NCI-H510A treated with DMSO at 0.1 percent for 48 hours (cell line): ENCODE results near the gene FAM53A.
A peak's percentile ranks its signal among the peaks of the same experiment; 100 is the strongest.

Experiments used
- DNase-seq: peaks from one replicate; lab custom pipeline; 2025; lab: John Stamatoyannopoulos, UW

The FAM53A gene, protein sequence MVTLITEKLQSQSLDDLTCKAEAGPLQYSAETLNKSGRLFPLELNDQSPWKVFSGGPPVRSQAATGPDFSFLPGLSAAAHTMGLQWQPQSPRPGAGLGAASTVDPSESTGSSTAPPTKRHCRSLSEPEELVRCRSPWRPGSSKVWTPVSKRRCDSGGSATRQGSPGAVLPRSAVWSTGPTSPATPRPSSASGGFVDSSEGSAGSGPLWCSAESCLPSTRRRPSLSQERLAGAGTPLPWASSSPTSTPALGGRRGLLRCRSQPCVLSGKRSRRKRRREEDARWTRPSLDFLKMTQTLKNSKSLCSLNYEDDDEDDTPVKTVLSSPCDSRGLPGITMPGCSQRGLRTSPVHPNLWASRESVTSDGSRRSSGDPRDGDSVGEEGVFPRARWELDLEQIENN

DNA sequence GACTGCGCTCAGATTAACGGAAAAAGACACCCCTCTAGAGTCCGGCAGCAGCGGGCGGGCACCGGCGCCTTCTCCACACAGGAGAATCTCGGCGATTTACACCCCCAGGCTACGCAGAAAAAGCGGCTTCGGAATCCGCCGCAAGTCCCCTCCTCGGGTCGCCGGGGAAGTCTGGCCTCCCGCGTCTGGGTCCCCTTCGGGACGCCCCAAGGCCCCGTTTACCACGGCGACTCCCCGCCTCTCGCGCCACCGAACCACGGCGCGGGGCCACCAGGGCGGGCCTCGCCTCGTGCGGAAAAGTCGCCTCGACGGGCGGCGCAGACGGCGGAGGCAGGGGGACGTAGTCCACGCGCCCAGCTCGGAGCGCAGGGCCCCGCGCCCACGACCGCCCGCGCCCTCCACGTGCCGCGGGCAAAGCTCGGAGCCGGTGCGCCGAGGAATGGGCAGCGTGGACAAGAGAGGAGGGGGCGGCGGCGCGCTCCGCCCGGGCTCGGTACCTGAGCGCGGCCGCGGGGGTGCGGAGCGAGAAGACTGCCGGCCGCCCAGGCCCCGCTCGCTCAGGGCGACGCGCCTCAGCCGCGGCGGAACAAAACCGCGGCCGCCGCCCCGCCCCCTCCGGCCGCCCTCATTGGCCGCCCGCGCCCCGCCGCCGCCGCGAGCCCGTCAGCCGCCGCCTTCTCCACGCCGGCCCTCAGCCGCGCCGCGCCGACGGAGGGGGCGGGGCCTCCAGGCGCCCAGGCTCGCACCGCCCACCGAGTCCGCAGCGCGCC is at the start of gene FAM53A:
FAM53A (minus strand) TSS at position 578 of the 770 bp plus-strand sequence. CDS start 15,572 bp downstream, outside the sequence.
- peak; percentile 67 for DNase-seq

DNA sequence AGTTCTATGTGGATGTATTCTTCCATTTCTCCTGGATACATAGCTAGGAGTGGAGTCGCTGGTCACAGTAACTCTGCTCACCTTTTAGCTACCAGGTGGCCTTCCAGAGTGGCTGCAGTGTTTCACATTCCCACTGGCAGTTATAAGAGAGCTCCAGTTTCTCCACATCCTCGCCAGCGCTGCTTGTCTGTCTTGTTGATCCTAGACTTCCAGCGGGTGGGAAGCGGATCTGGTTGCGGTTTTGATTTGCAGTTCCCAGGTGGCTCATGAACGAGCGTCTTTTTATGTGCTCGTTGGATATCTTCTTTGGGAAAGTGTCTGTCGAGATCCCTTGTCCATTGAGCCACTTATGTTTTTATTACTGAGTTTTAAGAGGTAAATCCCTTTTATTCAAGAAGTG is 48.8 kb upstream of the FAM53A start:
- no peak for DNase-seq

DNA sequence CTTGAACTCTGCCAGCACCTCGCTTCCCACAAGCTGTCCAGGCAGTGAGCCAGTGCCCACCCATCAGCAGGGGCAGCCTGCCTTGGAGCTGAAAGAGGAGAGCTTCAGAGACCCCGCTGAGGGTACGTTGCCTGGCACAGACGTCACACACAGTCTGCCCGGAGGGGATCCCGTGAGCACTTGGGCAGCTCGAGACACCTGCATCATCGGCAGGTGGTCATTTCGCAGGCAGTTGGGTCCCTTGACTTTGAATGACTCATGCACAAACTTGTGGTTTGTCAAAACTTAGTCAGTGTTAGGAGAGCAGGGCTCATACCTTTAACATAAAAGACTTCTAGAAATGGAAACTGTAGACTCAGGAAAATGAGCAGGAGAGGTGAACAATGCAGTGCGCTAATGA is 47.1 kb upstream of the FAM53A start:
- no peak for DNase-seq

DNA sequence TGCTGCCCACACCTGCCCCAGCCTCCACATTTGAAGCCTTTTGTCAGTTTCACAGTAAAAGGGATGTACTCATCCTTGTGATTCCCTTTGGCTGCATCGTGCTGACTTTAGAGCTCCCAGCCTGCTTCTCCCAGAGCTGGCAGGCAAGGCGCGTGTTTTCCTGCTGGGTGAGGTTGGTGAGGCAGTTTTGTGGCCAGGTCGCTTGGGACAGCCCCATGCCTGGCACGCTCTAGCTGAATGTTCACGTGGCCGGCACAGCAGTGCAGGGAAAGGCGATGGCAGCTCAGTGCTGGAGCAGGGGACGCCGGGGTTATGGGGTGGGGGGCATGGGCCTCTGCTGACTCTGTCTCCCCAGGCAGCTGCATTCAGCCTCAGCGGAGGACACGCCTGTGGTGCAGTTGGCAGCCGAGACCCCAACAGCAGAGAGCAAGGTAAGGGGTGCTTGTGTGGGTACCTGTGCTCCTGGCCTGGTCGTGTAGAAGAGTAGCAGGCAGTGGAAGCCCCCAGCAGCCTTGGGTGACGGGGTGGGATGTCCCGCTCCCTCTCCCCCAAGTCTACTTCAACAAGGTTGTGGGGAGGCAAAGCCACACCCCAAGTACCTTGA is 46.5 kb upstream of the FAM53A start:
- DNase-seq = no peak

DNA sequence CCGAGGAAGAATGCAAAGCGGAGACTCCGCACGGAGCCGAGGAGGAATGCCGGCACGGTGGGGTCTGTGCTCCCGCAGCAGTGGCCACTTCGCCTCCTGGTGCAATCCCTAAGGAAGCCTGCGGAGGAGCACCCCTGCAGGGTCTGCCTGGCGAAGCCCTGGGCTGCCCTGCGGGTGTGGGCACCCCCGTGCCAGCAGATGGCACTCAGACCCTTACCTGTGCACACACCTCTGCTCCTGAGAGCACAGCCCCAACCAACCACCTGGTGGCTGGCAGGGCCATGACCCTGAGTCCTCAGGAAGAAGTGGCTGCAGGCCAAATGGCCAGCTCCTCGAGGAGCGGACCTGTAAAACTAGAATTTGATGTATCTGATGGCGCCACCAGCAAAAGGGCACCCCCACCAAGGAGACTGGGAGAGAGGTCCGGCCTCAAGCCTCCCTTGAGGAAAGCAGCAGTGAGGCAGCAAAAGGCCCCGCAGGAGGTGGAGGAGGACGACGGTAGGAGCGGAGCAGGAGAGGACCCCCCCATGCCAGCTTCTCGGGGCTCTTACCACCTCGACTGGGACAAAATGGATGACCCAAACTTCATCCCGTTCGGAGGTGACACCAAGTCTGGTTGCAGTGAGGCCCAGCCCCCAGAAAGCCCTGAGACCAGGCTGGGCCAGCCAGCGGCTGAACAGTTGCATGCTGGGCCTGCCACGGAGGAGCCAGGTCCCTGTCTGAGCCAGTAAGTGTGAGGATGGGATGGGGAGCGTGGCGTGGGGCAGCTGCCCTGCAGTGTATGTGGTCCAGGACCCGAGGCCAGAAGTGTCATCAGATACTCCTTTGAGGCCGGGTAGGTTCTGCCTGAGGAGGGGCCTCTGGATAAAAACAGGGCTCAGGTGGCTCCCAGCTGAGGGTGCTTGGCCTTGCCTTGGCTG is 44.2 kb upstream of the FAM53A start:
- no peak for DNase-seq

DNA sequence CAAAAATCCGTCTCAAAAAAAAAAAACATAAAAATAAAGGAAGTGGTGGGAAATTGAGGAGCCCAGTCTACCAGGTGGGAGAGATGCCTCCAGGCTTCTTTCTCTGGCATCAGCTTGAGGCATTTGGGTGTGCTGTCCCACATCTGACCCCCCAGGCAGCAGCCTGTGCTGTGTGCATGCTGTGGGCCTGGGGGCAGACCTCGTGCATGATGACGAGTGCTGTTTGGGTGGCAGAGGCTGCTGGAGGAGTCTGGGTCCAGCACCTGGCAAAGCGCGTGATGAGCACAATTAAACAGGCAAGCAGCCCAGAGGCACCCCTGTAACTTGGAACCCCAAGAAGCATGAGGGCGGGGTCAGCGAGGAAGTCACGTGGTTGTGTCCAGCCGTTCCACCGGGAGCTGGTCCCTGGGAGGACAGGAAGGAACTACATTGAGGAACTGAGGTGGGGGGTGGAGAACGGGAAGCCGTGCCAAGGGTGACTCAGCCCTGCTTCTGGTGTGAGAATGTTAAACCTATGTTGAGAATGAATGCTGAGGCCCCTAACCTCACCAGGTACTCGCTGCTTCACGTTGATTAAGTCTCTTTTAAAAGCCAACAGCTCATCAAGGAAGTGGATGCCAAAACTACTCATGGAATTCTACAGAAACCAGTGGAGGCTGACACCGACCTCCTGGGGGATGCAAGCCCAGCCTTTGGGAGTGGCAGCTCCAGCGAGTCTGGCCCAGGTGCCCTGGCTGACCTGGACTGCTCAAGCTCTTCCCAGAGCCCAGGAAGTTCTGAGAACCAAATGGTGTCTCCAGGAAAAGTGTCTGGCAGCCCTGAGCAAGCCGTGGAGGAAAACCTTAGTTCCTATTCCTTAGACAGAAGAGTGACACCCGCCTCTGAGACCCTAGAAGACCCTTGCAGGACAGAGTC is 43.3 kb upstream of the FAM53A start:
- DNase-seq = no peak

DNA sequence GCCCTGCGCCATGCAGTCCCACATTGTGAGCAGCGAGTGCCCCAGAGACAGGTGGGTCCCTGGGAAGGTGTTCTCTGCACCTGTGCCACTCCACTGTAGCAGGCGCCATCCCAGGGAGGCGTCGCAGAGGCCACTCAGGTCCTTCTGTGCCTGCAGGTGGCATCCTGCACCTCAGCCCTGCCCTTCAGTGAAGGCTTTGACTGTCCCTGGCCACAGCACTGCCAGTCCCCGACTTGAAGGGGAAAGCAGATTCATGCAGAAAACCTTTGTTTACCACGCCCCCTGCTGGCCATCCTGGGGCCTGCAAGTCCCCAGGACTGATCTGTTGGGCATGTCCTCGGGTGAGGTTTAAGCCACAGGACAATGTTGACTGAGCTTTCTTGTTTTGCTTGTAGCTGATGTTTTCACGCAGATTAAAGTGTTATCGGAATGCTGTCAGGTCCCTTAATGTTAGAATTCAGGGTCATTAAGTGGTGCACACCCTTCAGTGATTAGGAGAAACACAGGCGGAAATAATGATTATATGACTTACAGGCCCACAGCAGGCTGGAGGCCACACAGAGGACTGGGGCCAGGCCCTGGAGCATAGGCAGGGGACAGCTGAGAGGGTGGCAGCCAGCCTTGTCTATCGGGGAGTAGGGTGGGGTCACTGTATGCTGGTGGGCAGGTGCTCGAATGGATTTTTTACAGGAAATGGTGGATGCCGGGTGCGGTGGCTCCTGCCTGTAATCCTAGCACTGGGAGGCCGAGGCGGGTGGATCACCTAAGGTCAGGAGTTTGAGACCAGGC is 42.2 kb upstream of the FAM53A start:
- peak; percentile 63 for DNase-seq

DNA sequence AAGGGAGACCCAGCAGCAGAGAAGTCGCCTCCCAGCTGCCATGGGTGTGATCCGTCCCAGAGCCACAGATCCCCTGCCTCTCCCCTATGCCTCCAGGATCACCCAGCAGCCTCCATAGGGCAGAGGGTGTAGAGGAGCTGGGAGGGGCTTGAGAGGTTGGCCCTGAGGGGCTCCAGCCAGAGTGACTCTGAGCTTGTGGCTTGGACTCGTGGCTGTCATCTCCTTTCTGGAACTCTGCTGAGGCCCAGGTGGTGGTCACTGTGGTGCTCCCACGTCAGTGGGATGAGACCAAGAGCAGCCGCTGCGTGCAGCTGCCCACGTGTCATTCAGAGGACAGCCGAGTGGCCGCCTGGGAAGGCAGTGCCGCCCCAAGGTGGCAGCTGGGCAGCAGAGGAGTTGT is 41.4 kb upstream of the FAM53A start:
- DNase-seq = no peak

DNA sequence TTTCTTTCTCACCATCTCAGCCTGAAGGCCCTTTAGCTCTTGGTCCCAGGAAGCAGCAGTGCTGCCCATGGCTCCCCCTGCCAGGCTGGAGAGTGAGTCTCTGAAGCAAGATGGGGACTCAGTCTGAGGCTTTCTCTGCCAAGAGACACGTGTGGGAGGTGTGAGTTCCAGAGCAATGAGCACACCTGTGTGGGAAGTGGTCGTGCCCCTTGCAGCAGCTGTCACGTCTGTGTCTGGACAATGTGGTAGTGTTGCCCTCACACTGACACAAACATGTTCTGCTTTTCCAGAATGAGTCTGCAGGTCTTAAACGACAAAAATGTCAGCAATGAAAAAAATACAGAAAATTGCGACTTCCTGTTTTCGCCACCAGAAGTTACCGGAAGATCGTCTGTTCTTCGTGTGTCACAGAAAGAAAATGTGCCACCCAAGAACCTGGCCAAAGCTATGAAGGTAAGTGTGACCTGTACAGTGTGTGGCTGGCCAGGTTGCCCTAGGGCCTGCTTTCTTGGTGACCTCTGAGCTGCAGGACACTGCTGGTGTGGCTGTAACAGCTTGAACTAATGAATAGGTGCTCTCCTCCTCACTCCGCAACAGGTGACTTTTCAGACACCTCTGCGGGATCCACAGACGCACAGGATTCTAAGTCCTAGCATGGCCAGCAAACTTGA is 39.2 kb upstream of the FAM53A start:
- no peak for DNase-seq

DNA sequence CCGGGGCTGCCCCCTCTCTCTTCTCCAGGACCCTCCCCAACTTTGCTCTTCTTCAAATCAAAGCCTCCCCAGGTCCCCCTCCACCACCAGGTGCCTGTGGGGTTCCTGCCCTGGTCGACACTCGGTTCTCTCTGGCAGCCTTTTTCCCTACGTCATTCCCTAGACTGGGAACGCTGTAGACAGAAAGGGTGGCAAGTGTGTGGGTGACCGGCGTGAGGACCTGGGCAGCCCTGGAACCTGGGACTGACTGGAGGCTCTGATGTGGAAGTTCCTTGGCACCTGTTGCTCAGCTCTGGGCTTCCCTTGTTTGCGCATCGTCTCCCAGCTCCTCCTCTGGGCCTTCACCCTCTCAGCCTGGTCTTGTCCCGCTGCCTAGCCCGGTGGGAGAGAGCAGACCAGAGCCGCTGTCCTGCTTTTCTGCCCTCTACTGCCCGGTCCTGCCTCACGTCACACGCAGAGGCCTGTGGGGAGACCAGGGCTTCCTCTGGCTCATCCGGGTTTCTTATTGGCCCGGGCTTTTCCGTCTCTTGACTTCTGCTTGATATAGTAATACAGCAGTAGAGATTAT is 38.5 kb upstream of the FAM53A start:
- DNase-seq = no peak

DNA sequence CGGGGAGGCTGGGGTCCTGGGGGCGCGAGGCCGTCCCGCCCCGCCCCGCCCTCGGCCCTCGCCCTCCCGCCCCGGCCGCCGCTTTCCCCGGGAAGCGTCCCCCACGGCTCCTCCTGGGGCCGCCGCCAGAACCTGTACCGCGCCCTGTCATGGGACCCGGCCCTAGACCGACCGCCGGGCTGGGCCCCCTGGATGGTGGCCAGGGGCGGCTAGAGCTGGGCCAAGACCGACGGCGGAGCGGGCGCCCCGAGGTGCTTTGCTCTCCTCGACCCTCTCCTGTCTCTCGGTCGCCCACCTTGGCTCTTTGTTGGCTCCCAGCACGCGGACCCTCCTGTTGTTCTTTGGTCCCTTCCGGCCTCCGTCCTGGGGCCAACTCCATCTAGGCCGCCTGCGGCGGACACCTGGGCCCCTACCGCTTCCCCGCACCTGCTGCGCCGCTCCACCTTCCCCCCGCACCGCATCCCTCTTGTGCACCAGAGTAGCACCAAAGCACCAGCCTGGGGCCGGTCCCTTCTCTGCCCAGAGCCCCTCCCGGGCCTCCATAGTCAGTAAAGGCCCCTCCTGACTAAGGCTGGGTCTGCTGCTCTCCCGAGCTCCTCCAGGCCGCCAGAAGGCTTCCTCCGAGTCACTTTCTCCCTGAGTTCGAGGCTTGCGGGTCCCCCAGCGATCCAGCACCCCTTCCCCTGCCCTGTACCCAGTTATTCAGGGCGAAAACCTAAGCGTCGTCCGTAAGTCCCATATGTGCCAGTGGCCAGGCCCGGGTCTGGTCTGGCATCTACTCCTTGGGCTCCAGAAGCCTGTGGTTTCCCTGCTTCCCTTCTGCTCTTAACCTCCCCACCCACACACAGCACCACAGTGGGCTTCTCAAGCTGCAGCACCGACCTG is 37.8 kb upstream of the FAM53A start:
- no peak for DNase-seq

DNA sequence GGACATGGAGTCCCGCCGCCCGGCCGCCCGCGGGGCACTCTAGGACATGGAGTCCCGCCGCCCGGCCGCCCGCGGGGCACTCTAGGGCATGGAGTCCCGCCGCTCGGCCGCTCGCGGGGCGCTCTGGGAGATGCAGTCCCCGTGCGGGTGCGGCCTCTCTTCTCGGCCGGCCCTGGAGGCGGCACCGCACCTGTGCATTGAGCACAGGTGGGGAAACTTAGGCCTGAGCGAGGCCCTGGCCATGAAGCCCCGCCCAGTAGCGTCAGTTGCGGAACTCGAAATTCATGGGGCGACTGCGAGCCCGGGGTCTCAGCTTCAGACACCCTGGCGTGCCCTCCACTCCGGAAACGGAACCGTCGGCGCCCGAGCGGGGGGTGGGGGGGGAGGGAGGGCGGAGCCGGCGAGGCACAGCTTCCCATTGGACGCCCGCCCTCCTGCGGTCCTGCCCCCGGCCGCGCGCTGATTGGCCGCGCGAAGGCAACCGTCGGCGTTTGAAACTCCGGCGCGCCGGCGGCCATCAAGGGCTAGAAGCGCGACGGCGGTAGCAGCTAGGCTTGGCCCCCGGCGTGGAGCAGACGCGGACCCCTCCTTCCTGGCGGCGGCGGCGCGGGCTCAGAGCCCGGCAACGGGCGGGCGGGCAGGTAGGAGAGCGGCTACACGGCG is 37.0 kb upstream of the FAM53A start, which contains the start of the genes TACC3 and TMEM129:
TACC3 (plus strand) TSS at position 519 of the 663 bp plus-strand sequence. CDS start 1,901 bp downstream, outside the sequence.
TMEM129 (minus strand) TSS at position 321 of the 663 bp plus-strand sequence. CDS start 486 bp downstream, outside the sequence.
- peak; percentile 94 for DNase-seq

DNA sequence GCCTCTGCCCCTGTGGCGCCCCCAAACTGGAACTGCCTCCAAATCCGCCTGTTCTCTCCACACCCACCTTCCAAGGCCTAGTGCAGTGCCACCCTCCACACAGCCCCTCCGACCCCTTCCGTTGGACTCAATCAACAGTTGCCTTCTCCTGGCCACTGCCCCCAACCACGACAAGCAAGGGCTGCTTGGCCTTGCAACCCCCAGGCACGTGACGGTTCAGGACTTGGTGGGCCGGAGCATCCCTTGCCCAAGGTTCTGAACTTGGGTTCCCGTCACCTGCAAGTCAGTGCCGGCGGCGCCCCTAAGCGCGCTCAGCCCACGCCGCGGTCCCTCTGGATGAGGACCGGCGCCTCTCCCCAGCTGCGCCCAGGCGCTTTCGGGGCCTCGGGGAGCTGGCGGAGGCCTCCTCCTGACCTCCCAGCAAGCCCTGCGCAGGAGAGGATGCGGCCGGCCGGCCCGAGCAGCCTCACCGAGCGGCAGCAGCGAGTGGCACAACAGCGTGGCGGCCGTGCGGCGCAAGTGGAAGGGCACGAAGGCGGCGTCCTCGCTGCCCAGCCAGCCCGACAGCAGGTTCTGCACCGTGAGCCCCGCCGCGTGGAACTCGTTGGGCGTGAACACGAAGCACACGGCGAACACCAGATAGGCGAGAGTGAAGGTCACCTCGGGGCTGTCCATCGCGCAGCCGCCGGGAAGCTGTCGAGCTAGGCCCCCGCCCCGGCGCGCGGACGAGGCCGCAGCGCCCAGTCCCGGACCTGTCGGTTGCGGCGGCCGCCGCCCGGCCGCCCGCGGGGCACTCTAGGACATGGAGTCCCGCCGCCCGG is 36.3 kb upstream of the FAM53A start:
- DNase-seq = no peak

DNA sequence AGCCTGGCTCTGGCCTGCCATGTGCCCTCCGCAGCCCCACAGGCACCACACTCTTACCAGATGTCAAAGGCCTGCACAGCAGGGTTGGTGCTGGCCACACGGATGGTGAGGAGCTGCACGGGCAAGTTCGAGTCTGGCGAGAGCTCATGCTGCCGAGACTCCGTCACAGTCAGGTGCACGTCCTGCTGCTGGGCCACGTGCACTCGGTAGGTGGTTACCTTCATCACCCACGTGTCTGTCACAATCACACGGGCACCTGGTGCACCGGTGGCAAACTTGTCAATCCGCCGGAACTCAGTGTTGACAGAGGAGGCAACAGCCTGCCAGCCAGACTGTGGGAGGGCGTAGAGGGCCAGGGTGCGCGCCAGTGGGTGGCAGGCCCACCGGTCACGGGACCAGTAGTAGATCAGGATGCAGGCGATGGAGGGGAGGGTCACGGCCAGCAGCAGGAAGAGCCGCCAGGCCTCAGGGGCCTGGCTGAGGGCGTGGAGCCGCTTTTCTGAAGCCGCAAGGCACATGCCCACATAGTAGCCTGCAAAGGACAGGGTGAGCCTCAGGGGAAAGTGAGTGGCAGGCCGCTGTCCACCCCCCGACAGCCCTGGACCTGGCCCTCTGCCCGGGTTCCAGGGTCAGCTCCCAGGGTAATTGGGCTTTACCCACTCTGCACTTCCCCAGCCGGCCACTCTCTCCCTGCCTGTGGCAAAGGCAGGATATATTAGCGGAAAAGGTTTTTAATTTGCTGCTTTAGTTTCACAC is 34.2 kb upstream of the FAM53A start:
- no peak for DNase-seq
